Left lung (tissue), 10 donors: ENCODE results near the gene HPGD. TPM values are rescaled to one million over a fixed set of nuclear protein-coding genes. Genes with fewer than 3 reads are reported as not detected.
"Not testable (repeated sequence)": the region's sequence is repeated elsewhere in the genome, so short reads cannot be mapped to it uniquely, and the experiment has no call there.

ENCODE experiments used
- ATAC-seq: fragments of 200-7000 bp; cut with Tn5 transposase; one replicate; pipeline ENCODE4 v1.9.1; 2020; ENCODE audit warnings: moderate library complexity
- DNase-seq, 4 donors: peaks; one replicate each; pipeline ENCODE4 v3.0.0-alpha.2; 2013 to 2020
- H3K27ac ChIP-seq, 2 donors: fragments of 200-600 bp; sonication (generic) in 1 of 2; one replicate each; pipeline versions ENCODE4 v1.5.0 to v1.8.0; 2020 to 2021
- H3K27me3 ChIP-seq, 2 donors: fragments of 200-600 bp; sonication (generic) in 1 of 2; one replicate each; pipeline versions ENCODE4 v1.5.0 to v1.8.0; 2020 to 2021
- H3K36me3 ChIP-seq, 2 donors: fragments of 200-600 bp; sonication (generic) in 1 of 2; one replicate each; pipeline versions ENCODE4 v1.5.0 to v1.8.0; 2020 to 2021
- H3K4me1 ChIP-seq, 2 donors: fragments of 200-600 bp; one replicate each; pipeline ENCODE4 v1.8.0; 2021
- H3K4me3 ChIP-seq, 2 donors: fragments of 200-600 bp; sonication (generic) in 1 of 2; one replicate each; pipeline versions ENCODE4 v1.5.0 to v1.8.0; 2020 to 2021; ENCODE audit warnings: mild to moderate bottlenecking in 1 of 2
- H3K9me3 ChIP-seq, 2 donors: fragments of 200-600 bp; sonication (generic) in 1 of 2; one replicate each; pipeline versions ENCODE4 v1.5.0 to v1.8.0; 2020 to 2021
- CTCF ChIP-seq, 2 donors: fragments of 200-600 bp; sonication (generic) in 1 of 2; IDR thresholded peaks; one replicate each; pipeline versions ENCODE4 v1.5.0 to v1.8.0; 2021; ENCODE audit warnings: antibody characterized with exemption in 2 of 2
- intact Hi-C, 2 donors: fragments of 100-400 bp; cut with DNase I; formaldehyde crosslinking; loops; one replicate each; pipeline versions ENCODE4 v1.11.2 to v1.14.2; 2022
- polyA plus RNA-seq, 6 donors: library from polyadenylated mRNA; unstranded; fragments of 120-200 nt; gene quantifications; one replicate each; pipeline ENCODE4 v1.2.1, GENCODE V29; 2013; ENCODE audit not compliant: insufficient read length in 6 of 6
- total RNA-seq, 2 donors: library from RNA; stranded (reverse); fragmentation: NEBNext Ultra II Directional; extraction: Animal tissue kit (Norgen Biotek cat#: 25700); gene quantifications; one replicate each; pipeline ENCODE4 v1.2.1, GENCODE V29; 2021
- donor health status: DM: no; HTN: yes; CAD: no.
- donor health status: DM: no; HTN: no; CAD: no.

The HPGD gene
- total and polyA plus RNA-seq, 8 donors, result 45.4 to 169 (median 124) TPM

DNA sequence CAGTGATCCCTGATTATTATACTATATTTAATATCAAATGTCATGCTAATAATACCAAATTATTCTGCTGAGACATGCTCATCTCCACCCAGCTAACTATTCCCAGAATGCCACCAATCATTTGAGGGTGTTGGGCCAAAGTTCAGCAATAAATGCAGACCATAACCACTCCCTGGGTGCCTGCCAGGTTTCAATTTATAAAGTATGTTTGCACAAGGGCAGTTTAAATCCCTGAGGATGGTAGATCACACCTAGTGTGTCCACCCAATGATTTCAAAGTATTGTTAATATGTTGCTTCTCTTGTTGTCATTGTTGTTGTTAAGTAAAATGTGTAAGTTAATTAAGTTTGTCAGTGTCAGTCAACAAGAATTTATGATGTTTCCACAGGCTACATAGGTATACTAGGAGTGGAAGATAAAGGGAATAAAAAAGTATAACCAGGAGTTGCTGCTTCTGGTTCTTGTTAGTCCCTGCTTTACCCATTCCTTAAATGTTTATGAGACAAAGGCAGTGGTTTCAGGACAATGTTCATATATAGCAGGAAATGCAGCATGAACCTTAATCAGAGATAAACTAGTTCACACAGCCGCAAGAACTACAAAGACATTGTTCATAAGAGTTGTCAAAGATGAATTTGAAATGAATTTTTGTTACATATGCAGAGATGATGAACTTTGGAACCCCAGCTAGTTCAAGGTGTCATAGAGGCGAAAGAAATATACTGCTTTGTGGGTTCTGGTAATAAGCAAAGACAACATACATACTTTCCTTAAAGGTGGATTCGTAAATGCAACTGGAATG lies 25.5 kb downstream of the HPGD start:
- TF ChIP-seq CTCF (IDR thresholded peaks at IDR 0.05), result no peak
- intact Hi-C loops, result no loop called here
- no peaks in the 10 kb centered on the region for H3K9me3 ChIP-seq
- no peak overlapping the region for H3K4me3 ChIP-seq
- no peaks in the 10 kb centered on the region for H3K4me1 ChIP-seq
- no peaks in the 10 kb centered on the region for H3K36me3 ChIP-seq
- no peaks in the 10 kb centered on the region for H3K27me3 ChIP-seq
- no peak overlapping the region for H3K27ac ChIP-seq
- no peak for ATAC-seq
- DNase-seq, result no peak

GRCh38 chr4:174495626-174496025 lies 26.7 kb downstream of the HPGD start:
- H3K9me3 ChIP-seq, result no peaks in the 10 kb centered on the region
- no peaks in the 10 kb centered on the region for H3K27me3 ChIP-seq
- no peak for TF ChIP-seq CTCF (IDR thresholded peaks at IDR 0.05)
- H3K27ac ChIP-seq, result no peak overlapping the region
- H3K4me1 ChIP-seq, result no peaks in the 10 kb centered on the region
- H3K4me3 ChIP-seq, result no peak overlapping the region
- no peaks in the 10 kb centered on the region for H3K36me3 ChIP-seq
- intact Hi-C loops, result no loop called here
- DNase-seq (no peak), ATAC-seq (no peak)

GRCh38 chr4:174494726-174495125 lies 27.6 kb downstream of the HPGD start:
- no peak for TF ChIP-seq CTCF (IDR thresholded peaks at IDR 0.05)
- no peaks in the 10 kb centered on the region for H3K4me1 ChIP-seq
- no peaks in the 10 kb centered on the region for H3K9me3 ChIP-seq
- H3K27me3 ChIP-seq, result no peaks in the 10 kb centered on the region
- intact Hi-C loops, result no loop called here
- H3K36me3 ChIP-seq, result no peaks in the 10 kb centered on the region
- DNase-seq, result no peak
- H3K27ac ChIP-seq, result no peak overlapping the region
- ATAC-seq, result no peak
- H3K4me3 ChIP-seq, result no peak overlapping the region

DNA sequence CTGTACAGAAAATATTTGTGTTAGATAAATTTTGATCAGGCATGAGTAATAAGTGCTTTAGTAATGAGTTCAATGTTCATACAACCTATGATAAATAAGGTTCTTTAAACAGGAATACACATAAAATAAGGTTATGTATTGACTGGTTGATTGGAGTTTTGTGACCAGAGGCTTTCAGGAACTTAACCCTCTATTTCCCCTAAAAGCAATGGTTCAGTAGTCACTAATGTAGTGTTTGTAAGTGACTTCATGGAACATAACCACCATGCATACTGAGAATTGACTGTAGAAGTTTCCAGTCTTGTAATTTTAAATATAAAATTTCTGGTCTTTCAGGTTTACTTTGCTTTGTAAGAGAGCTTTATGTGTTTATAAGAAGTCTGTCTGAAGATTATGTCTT lies 28.1 kb downstream of the HPGD start:
- DNase-seq (no peak), ATAC-seq (no peak)
- Histone ChIP-seq H3K27ac (no peak overlapping the region), H3K9me3 (no peaks in the 10 kb centered on the region), H3K4me3 (no peak overlapping the region), H3K4me1 (no peaks in the 10 kb centered on the region), H3K36me3 (no peaks in the 10 kb centered on the region), H3K27me3 (no peaks in the 10 kb centered on the region)
- intact Hi-C loops, result no loop called here
- TF ChIP-seq CTCF (IDR thresholded peaks at IDR 0.05), result no peak

- Histone ChIP-seq H3K36me3 (no peaks in the 10 kb centered on the region), H3K9me3 (no peaks in the 10 kb centered on the region), H3K4me3 (no peak overlapping the region), H3K27ac (no peak overlapping the region), H3K27me3 (no peaks in the 10 kb centered on the region), H3K4me1 (no peaks in the 10 kb centered on the region)
- intact Hi-C loops, result no loop called here
- ATAC-seq, result no peak
- DNase-seq, result no peak
- no peak for TF ChIP-seq CTCF (IDR thresholded peaks at IDR 0.05)
These were observed 31.8 kb downstream of the HPGD start for GRCh38 chr4:174490451-174490961.

GRCh38 chr4:174488368-174488767 lies 33.9 kb downstream of the HPGD start:
- H3K4me1 ChIP-seq, H3K27me3 ChIP-seq, H3K27ac ChIP-seq, H3K9me3 ChIP-seq, DNase-seq, ATAC-seq, H3K4me3 ChIP-seq, H3K36me3 ChIP-seq, intact Hi-C loops: not testable (repeated sequence)
